GM20000 (cell line): ENCODE measurements around the gene TNFRSF19.

Experiments
- DNase-seq: peaks from one replicate; pipeline ENCODE4 v3.0.0; 2012; ENCODE audit warnings: low spot score
- CTCF ChIP-seq: IDR thresholded peaks from 2 replicates; pipeline ENCODE4 v1.5.1; 2012; ENCODE audit warnings: mild to moderate bottlenecking, control low read depth; ENCODE audit errors: extremely low read depth, missing control alignments

The TNFRSF19 gene

GRCh38 chr13:23557733-23558132 is 12.5 kb upstream of the TNFRSF19 start:
- DNase-seq: no peak
- TF ChIP-seq CTCF: no peak

- no peak for TF ChIP-seq CTCF
- DNase-seq: peak; percentile 30
Observed at GRCh38 chr13:23558675-23559536, 11.3 kb upstream of the TNFRSF19 start.

- no peak for DNase-seq
- no peak for TF ChIP-seq CTCF
Observed at GRCh38 chr13:23560571-23561089, 9.6 kb upstream of the TNFRSF19 start.

- no peak for TF ChIP-seq CTCF
Observed at GRCh38 chr13:23561261-23561660, 9.0 kb upstream of the TNFRSF19 start.

GRCh38 chr13:23563085-23563845 is 6.9 kb upstream of the TNFRSF19 start:
- no peak for TF ChIP-seq CTCF
- DNase-seq: no peak

More at GRCh38 chr13:23561261-23561660, 9.0 kb upstream of the TNFRSF19 start:
- peak; percentile 50 for DNase-seq

- TF ChIP-seq CTCF: no peak
- no peak for DNase-seq
Observed at GRCh38 chr13:23567906-23568460, 2.2 kb upstream of the TNFRSF19 start.
